OCI-LY3 (cell line): Measurements from ENCODE around the gene SMTN.

Experiments
- EZH2phosphoT487 ChIP-seq: fragments of 200-600 bp; shearing (Covaris generic); IDR thresholded peaks from 2 replicates; pipeline ENCODE4 v1.6.1; 2018; ENCODE audit warnings: antibody characterized with exemption, mixed run types, low read depth
- TF ChIP-seq, protein P1 (sequence below): fragments of 200-600, 300-600 bp; sonication (generic); IDR thresholded peaks from 2 replicates; pipeline ENCODE4 v1.5.1; 2014; ENCODE audit warnings: antibody characterized with exemption, low read length, low read depth

DNA sequence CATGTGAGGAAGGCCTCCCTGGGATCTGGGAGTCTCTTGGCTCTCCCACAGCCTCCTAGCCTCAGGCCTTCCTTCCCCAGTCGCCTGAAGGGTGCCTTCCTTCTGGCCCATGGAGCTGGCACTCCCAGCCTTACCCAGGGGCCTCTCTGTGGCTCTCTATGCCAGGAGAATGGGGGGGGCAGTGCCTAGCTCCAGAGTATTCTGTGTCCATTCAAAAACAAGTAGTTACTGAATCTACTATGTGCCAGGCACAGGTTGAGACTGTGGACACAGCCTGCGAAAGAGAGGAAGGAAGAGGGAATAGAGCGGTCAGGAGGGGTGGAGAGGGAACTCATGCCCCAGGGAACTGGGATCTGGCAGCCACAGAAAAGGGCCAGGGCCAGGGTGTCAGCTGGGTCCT lies 61.9 kb downstream of the SMTN start:
- TF ChIP-seq EZH2phosphoT487 = no peak
- TF ChIP-seq, protein P1, sequence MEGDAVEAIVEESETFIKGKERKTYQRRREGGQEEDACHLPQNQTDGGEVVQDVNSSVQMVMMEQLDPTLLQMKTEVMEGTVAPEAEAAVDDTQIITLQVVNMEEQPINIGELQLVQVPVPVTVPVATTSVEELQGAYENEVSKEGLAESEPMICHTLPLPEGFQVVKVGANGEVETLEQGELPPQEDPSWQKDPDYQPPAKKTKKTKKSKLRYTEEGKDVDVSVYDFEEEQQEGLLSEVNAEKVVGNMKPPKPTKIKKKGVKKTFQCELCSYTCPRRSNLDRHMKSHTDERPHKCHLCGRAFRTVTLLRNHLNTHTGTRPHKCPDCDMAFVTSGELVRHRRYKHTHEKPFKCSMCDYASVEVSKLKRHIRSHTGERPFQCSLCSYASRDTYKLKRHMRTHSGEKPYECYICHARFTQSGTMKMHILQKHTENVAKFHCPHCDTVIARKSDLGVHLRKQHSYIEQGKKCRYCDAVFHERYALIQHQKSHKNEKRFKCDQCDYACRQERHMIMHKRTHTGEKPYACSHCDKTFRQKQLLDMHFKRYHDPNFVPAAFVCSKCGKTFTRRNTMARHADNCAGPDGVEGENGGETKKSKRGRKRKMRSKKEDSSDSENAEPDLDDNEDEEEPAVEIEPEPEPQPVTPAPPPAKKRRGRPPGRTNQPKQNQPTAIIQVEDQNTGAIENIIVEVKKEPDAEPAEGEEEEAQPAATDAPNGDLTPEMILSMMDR = no peak
